Activated T-helper 1 cell treated with Interleukin-2 at 50 U/mL for 16 hours (primary cell): Measurements from ENCODE around the gene FUZ.

Experiments
- DNase-seq: peaks from one replicate; pipeline ENCODE4 v3.0.0-alpha.2; 2020; ENCODE audit warnings: low read depth

Gene FUZ

DNA sequence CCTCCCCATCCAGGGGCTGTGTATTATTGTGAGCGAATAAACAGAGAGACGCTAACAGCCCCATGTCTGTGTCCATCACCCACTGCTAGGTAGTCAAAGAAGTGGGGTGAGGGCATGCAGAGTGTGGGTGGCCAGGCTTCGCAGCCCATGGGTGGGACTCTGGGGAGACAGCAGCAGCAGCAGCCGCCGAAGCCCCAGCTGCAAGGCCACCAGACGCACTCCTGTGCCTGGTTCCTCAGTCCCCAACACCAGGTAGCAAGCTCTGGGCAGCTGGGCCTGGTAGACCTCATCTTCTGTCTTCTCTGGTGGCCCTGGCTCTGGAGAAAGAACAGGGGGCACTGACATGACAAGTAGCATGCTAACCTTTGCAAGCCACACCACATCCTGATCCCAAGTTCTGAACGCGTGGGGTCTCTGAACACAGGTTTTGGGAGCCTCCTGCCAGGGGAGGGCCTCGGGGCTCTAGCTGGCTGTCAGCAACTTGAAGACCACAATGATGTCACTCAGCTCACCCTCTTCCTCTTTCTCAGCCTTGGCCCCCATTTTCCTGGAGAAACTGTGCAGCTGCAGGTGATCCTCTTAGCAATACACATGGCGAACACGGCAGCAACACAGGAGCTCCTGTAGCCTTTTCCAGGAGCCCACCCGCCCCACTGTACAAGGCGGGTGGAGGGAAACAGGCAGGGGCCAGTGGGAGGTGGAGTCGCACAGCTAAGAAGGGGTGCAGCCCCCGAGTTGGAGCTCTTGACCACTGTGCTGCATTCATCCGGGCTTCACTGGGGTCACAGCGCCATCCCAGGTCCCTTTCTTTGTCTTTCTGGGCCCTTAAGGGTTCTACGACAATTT is 5.8 kb downstream of the FUZ start:
- no peak for DNase-seq

GRCh38 chr19:49806620-49806959 is 6.5 kb downstream of the FUZ start:
- no peak for DNase-seq

DNA sequence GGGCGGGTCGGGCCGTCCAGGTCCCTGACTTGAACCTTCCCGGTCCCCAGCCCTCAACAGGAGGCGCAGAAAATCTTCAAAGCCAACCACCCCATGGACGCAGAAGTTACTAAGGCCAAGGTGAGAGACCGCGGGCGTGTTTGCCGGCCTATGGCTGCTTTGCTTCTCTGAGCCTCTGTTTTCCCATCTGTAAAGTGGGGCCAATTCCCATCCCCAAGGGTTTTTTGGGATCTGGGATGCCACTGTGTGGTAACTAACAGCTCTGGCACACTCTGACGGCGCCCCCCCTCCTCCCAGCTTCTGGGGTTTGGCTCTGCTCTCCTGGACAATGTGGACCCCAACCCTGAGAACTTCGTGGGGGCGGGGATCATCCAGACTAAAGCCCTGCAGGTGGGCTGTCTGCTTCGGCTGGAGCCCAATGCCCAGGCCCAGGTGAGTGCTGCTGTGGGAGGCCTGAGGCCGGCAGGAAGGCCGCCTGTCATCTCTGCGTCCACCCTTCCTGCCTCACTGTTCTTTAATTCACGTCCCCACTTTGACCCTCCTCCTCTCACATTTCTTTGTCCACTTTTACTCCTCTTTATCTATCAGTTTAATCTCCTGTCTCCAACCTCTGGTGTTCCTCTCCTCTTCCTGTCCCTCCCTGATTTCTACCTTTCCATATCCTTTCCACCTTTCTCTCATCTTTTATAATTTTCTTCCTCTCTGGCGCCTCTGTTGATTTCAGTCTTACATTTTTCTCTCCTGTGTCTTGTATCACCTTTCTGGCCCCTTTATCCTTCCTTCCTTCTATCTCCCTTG is 7.1 kb downstream of the FUZ start:
- DNase-seq: no peak

GRCh38 chr19:49803529-49803856 is 9.6 kb downstream of the FUZ start:
- no peak for DNase-seq

- no peak for DNase-seq
Measured at GRCh38 chr19:49802836-49803528, 10.1 kb downstream of the FUZ start.

GRCh38 chr19:49801966-49802661 is 11.0 kb downstream of the FUZ start:
- DNase-seq: no peak

GRCh38 chr19:49801401-49801888 is 11.6 kb downstream of the FUZ start:
- DNase-seq: no peak

DNA sequence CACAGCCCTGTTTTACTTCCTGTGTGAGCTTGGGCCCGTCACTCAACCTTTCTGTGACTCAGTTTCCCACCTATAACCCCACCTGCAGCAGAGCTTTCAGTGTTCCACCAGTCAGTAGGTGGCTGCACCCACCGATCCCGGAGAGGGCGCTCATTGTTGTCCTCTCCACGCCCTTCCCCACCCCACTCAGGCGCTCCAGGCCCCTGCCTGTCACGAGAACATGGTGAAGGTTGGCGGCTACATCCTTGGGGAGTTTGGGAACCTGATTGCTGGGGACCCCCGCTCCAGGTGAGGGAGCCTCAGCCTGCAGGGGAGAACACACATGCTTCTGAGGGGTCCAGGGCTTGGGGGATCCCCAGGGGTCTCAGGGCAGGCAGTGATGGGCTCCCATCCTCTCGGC is 12.3 kb downstream of the FUZ start:
- no peak for DNase-seq

GRCh38 chr19:49799798-49800376 is 13.2 kb downstream of the FUZ start:
- DNase-seq: no peak

DNA sequence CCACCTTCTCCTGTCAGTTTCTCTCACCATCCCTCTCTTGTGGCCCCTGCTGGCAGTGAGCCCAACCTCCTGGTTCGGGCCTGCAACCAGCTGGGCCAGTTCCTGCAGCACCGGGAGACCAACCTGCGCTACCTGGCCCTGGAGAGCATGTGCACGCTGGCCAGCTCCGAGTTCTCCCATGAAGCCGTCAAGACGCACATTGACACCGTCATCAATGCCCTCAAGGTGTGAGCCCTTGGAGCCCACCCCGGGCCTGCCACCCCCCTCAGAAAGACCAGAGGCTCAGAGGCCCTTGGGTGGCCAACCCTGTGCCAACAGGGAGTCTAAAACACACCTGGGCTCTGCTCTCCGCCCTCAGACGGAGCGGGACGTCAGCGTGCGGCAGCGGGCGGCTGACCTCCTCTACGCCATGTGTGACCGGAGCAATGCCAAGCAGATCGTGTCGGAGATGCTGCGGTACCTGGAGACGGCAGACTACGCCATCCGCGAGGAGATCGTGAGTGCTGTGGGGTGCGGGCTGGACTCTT is 13.8 kb downstream of the FUZ start:
- DNase-seq: no peak

DNA sequence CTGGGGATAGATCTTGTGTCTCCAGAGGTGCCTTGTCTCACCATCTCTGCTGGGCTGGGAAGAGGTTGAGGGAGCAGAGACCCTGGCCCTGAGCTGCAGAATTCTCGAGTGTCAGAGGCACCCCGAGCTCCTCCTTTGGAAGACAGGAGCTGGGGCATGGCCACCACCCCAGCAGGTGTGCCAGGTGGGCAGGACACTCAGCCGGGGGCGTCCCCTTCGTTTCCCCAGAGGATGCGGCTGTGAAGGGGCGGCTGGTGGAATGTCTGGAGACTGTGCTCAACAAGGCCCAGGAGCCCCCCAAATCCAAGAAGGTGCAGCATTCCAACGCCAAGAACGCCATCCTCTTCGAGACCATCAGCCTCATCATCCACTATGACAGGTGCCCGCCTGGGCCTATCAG is 14.5 kb downstream of the FUZ start:
- DNase-seq: no peak

DNA sequence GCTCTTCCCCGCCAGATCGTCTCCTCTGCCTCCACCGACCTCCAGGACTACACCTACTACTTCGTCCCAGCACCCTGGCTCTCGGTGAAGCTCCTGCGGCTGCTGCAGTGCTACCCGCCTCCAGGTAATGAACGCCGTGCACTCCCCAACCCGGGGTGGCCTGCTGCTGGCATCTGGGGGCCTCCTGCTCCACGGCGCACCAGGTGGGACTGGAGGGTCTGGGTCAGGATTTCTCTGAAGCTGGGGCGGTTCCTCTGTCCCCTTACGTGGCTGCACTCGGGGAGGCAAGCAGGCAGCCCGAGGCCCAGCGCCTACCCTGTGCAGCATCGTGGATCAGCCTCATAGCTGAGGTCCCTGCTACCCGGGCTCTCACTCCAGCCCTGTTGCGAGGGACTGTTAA is 17.5 kb downstream of the FUZ start:
- no peak for DNase-seq

GRCh38 chr19:49793561-49793840 is 19.6 kb downstream of the FUZ start:
- DNase-seq: no peak

DNA sequence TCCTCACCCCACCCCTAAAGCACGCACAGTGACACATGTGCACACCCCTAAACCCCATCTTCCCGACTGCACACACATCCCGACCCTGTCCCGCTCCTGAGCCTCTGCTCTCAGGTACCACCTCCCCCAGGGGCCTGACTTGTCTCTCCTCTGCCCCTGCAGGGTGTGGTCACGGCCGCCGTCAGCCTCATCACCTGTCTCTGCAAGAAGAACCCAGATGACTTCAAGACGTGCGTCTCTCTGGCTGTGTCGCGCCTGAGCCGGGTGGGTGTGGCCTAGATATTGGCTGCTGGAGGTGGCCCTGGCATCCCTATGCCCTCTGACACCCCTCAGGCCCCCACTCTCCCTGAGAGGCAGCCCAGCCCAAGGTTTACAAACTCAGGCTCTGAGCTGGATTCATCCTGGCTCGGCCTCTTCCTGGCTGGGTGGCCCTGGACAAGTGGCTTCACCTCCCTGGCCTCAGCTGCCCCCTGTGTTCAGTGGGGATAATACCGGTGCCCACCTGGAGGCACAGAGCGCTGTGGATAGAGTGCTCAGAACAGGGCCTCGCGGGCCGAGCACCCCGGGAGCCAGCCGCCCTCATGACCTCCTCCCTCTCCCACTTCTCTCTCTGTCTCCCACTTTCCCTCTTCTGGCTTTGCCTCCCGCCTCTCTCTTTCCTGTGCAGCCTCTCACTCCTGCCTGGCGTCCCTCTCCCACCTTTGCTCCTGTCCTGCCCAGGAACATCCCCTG is 20.1 kb downstream of the FUZ start:
- DNase-seq: no peak

- no peak for DNase-seq
Measured at GRCh38 chr19:49791776-49792445, 21.2 kb downstream of the FUZ start.

DNA sequence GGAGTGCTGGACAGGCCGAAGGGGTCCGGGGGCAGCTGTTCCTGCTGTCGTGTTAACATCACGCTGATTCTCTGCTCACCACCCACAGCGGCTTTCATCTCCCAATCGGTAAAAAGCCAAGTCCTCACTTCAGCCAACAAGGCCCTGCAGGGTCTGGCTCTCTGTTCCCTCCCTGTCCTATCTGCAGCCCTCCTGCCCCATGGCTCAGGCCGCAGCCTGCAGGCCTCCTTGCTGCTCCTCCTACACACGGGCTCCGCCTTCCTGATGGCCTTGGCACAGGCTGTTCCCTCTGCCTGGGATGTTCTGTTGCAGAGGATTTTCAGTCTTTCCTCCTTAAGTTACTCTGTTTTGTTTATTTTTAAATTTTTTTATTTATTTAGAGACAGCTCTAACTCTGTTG is 22.2 kb downstream of the FUZ start:
- no peak for DNase-seq

- no peak for DNase-seq
Measured at GRCh38 chr19:49788857-49789256, 24.2 kb downstream of the FUZ start.

GRCh38 chr19:49787746-49788145 is 25.3 kb downstream of the FUZ start:
- DNase-seq: no peak

DNA sequence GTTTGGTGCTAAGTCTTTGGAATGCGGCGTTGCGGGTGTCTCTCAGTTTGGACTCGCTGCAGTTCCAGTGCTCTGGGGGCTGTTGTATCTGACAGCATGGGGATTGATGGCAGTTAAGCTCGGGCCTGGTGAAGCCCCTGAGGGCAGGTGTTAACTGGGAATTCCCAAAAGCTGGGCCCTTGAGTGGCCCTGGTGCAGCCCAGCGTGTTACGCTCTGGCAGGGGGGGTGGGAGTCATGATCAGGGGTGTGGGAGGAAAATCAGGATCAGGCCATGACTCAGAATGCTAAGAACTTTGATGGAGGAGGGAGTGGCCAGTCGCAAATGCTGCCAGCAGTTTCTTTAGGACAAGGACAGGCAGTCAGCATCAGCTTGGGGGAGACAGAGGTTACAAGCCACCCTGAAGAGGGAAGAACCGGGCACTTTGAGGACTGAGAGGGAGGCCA is 26.7 kb downstream of the FUZ start:
- no peak for DNase-seq

DNA sequence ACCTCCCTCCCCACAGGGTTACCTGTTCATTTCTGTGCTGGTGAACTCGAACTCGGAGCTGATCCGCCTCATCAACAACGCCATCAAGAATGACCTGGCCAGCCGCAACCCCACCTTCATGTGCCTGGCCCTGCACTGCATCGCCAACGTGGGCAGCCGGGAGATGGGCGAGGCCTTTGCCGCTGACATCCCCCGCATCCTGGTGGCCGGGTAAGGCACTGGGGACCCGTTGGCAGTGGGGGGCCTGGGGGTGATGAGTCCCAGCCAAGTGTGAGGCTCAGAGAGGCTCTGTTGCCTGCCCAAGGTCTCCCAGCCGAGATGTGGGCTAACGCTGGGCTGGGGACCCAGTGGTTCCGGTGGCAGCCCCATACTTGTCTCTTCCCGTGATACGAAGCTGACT is 30.6 kb downstream of the FUZ start:
- no peak for DNase-seq

- DNase-seq: no peak
Measured at GRCh38 chr19:49781394-49781793, 31.7 kb downstream of the FUZ start.
